ENCODE data around the gene EYA4.
"Not testable (repeated sequence)": the region's sequence is repeated elsewhere in the genome, so short reads cannot be mapped to it uniquely, and the experiment has no call there.

The EYA4 gene

GRCh38 chr6:133542056-133542821 is 301.1 kb downstream of the EYA4 start:
- DNase-seq: no peak

- no peak for DNase-seq
Measured at GRCh38 chr6:133544419-133544818, 303.3 kb downstream of the EYA4 start.

GRCh38 chr6:133546098-133546497 is 304.9 kb downstream of the EYA4 start:
- no peak for DNase-seq

GRCh38 chr6:133547136-133547535 is 306.0 kb downstream of the EYA4 start:
- no peak for DNase-seq

DNA sequence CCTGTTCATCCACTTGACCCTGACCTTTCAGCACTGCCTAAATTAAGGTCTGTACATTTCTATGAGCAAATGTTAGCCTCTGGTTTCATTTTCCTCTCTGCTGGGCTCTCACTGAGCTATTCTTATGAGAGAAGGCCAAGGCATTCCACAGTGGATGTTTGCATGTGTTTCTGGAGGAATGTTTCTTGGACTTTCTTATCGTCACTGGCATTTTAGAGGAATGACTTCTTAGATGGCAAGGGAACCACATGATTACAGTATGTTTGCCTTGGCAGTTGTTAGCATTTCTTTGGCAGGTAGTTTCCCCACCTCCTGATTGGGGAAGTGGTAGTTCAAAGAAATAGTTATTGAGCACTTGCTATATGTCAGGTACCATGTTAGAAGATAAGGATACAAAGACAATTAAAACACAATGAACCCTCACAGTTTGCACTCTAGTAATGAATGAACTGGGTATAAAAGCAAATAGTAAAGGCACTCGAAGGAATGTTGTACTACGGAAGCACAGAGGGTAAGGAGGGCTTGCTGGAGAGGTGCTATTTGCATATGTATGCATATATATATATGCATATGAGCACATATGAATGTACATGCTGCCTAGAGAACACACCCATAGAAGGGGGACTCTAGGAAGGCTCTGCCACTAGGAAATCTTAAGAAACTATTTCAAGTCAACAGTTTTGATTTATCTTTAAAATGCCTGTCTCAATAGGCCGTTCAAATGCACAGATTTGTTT is 307.4 kb downstream of the EYA4 start:
- DNase-seq: no peak

DNA sequence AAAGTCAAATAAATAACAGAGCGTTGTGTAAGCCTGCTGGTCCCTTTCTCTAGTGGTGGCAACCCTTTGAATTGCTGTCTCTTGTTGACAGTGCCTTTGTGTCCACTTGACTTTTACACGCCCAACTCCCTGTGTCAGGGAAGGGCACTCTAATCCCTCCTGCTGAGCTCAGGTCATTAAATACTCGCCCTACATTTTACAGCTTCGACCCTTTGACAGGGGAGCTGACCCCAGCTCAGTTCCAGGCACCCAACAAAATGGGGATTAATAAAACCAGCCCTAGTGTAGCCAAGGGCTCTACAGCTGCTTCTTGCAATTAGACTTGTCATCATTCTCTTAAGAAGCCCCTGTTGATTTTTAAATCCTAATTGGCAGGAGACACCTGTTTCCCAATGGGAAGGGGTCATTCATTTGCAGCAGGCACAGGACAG is 308.2 kb downstream of the EYA4 start:
- no peak for DNase-seq

DNA sequence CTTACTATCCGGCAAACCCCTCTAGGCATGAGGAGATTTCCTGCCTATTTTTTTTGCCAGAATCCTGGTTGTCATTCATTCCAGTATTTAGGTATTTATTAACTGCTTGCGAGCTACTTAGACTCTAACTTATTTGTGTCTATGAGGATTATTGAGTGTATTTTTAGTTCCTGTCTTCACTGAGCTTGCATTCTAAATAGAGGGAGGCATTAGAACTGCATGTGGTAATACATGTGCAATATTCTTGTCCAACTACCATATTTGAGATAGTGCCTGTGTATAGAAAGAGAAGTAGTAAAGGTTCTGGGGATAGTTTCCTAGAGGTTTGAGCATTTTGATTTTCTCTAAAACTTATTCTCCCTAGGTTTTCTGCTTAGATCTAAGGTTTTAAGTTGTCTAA is 308.9 kb downstream of the EYA4 start:
- DNase-seq: no peak

- no peak for DNase-seq
Measured at GRCh38 chr6:133551436-133551835, 310.3 kb downstream of the EYA4 start.

DNA sequence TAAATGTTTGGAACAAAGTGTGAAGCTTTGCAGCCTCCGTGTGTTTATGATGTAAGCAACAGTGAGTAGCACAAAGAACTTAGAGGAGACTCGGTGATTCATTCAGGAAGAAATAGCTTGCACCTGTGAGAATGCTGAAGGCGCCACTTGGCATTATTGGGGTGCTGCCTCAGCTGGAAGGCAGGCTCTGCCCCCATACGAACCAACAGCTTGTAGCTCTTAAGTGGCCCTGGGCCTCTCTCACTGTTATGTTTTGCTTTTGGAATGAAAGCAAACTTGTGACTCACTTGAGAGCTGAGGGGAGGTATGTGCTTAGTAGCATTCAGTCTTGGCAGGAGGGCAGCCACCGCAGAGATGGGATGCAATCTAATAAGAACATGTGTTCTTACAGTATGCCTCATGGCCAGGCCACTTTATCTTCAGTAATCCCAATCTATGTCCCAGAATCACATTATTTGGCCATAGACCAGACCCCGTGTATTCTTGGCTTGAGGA is 310.7 kb downstream of the EYA4 start:
- no peak for DNase-seq

GRCh38 chr6:133553652-133554051 is 312.5 kb downstream of the EYA4 start:
- no peak for DNase-seq

DNA sequence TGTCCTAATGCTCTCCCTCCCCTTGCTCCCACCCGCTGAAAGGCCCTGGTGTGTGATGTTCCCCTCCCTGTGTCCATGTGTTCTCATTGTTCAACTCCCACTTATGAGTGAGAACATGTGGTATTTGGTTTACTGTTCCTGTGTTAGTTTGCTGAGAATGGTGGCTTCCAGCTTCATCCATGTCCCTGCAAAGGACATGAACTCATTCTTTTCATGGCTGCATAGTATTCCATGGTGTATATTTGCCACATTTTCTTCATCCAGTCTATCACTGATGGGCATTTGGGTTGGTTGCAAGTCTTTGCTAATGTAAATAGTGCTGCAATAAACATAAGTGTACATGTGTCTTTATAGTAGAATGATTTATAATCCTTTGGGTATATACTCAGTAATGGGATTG is 313.0 kb downstream of the EYA4 start:
- DNase-seq: not testable (repeated sequence)

- DNase-seq: no peak
Measured at GRCh38 chr6:133555685-133556084, 314.5 kb downstream of the EYA4 start.

DNA sequence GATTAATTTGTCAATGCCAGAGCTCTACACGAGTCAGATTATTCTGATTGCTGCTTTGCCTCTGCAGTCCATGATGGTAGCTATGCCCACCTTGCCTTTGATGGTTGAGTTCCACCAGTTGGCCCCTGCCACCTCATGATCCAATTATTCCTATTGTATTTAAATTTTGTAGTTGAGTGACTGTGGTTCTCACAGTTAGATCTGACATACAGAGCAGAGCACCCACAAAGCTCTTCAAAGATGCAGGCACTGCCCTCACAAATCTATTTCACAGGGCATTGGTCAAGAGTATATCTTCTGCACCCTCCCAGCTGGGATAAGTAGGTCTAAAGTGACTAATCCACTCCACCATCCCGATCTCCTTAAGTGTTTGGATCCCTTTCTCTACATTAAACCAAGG is 318.8 kb downstream of the EYA4 start:
- no peak for DNase-seq

- DNase-seq: no peak
Measured at GRCh38 chr6:133567636-133568035, 326.5 kb downstream of the EYA4 start.

DNA sequence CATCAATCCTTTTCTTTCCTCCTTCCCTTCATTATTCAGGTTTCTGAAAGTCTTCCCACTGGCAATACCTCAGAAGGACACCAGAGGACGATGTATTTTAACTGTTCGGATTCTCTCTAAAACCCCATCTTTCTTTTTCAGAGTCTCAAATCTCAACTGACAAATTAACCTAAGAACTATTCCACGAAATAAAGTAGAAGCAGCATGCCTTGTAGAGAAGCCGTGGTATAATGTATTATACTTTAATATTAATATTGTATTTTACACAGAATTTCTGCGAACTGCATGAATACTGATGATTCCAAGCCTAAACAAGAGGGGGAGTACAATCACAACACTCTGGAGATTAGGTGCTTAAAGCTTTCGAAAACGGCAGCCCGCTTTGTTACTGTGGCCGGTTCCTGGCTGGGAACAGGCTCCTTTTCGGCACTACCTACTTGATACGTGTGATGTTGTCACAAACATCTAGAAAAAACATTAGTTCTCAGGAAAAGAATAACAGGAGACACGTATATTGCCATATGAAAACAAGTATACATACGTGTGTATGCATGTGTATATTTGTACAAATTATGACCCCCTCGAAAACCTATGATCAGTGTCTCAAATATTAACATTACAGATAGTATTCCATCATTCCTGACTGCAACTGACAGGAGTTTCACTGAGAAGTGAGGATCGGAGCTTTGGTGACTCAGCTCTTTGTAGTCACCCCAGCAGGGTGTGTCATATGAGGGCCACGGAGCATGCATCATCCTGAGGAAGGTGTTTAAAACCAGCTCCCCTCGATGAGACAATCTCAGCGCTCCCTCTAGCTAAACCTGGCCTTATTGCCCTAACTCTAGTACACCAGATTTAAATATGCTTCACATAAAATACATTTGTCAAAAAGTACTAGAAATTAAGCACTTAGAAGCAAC is 328.1 kb downstream of the EYA4 start:
- DNase-seq: no peak

GRCh38 chr6:133571681-133572080 is 330.5 kb downstream of the EYA4 start:
- DNase-seq: no peak

- no peak for DNase-seq
Measured at GRCh38 chr6:133577851-133578250, 336.7 kb downstream of the EYA4 start.

All from CD4-positive, alpha-beta T cell treated with Interferon gamma for 1 hour (primary cell).